Activated CD8-positive, alpha-beta memory T cell treated with anti-CD3 and anti-CD28 coated beads for 36 hours (primary cell): Measurements from ENCODE around the gene CDH23. TPM values are rescaled to one million over a fixed set of nuclear protein-coding genes. Genes with fewer than 3 reads are reported as not detected.

Source experiments
- CTCF ChIA-PET: fragments of 350-600 bp; sonication (Branson Sonifier 250); formaldehyde crosslinking; loops from one replicate; lab custom pipeline; 2021; ENCODE audit warnings: antibody characterized with exemption; lab: Charles Lee
- POLR2A ChIA-PET: fragments of 350-600 bp; sonication (Branson Sonifier 250); formaldehyde crosslinking; loops from one replicate; lab custom pipeline; 2021; ENCODE audit warnings: antibody characterized with exemption; lab: Charles Lee
- total RNA-seq, 2 experiments: library from RNA; stranded (reverse); gene quantifications; one replicate each; pipeline ENCODE4 v1.2.3, GENCODE V29; 2021

The CDH23 gene
- total RNA-seq, 2 experiments from 2014 or later = 0.25 to 0.55 TPM

GRCh38 chr10:71432101-71432905, 35.6 kb downstream of the CDH23 start:
- POLR2A ChIA-PET = no interaction called here
- CTCF ChIA-PET = interaction anchor here (0.7 kb wide), 1 partner anchor 76 kb away, joined by 4 read pairs; no protein-coding TSS in a partner anchor

GRCh38 chr10:71432956-71433767, 36.4 kb downstream of the CDH23 start:
- CTCF ChIA-PET = no interaction called here

GRCh38 chr10:71433768-71434744, 37.3 kb downstream of the CDH23 start:
- POLR2A ChIA-PET = no interaction called here
- CTCF ChIA-PET = interaction anchor here (0.6 kb wide), 1 partner anchor 600 kb away, joined by 3 read pairs; no protein-coding TSS in a partner anchor

More at GRCh38 chr10:71432956-71433767, 36.4 kb downstream of the CDH23 start:
- POLR2A ChIA-PET = no interaction called here

GRCh38 chr10:71434760-71435394, 38.2 kb downstream of the CDH23 start:
- POLR2A ChIA-PET = no interaction called here

GRCh38 chr10:71435571-71436267, 39.0 kb downstream of the CDH23 start:
- ChIA-PET POLR2A (interaction anchor here (0.5 kb wide), 1 partner anchor 228 kb away, joined by 4 read pairs; no protein-coding TSS in a partner anchor), CTCF (no interaction called here)

More at GRCh38 chr10:71434760-71435394, 38.2 kb downstream of the CDH23 start:
- CTCF ChIA-PET = interaction anchor here (0.6 kb wide), 1 partner anchor 599 kb away, joined by 3 read pairs; no protein-coding TSS in a partner anchor

GRCh38 chr10:71436268-71437125, 39.8 kb downstream of the CDH23 start:
- POLR2A ChIA-PET = no interaction called here

GRCh38 chr10:71437537-71438092, 40.9 kb downstream of the CDH23 start:
- POLR2A ChIA-PET = no interaction called here
- CTCF ChIA-PET = no interaction called here

More at GRCh38 chr10:71436268-71437125, 39.8 kb downstream of the CDH23 start:
- CTCF ChIA-PET = no interaction called here

GRCh38 chr10:71438761-71439160, 42.0 kb downstream of the CDH23 start:
- ChIA-PET POLR2A (no interaction called here), CTCF (no interaction called here)

- ChIA-PET POLR2A (interaction anchor here (0.6 kb wide), 1 partner anchor 76 kb away, joined by 3 read pairs; no protein-coding TSS in a partner anchor), CTCF (interaction anchor here (0.5 kb wide), 1 partner anchor 15 kb away, joined by 3 read pairs; no protein-coding TSS in a partner anchor)
Observed at GRCh38 chr10:71439670-71440425, 43.1 kb downstream of the CDH23 start.

GRCh38 chr10:71440506-71441035, 43.9 kb downstream of the CDH23 start:
- CTCF ChIA-PET = interaction anchor here (0.5 kb wide), 1 partner anchor 14 kb away, joined by 3 read pairs; no protein-coding TSS in a partner anchor
- POLR2A ChIA-PET = no interaction called here

- CTCF ChIA-PET = no interaction called here
- POLR2A ChIA-PET = no interaction called here
Observed at GRCh38 chr10:71442000-71442399, 45.3 kb downstream of the CDH23 start.

- POLR2A ChIA-PET = no interaction called here
- CTCF ChIA-PET = no interaction called here
Observed at GRCh38 chr10:71442859-71443570, 46.3 kb downstream of the CDH23 start.

- CTCF ChIA-PET = no interaction called here
Observed at GRCh38 chr10:71443676-71444075, 47.0 kb downstream of the CDH23 start.

GRCh38 chr10:71444284-71445054, 47.7 kb downstream of the CDH23 start:
- POLR2A ChIA-PET = no interaction called here
- CTCF ChIA-PET = no interaction called here

More at GRCh38 chr10:71443676-71444075, 47.0 kb downstream of the CDH23 start:
- POLR2A ChIA-PET = no interaction called here
